ENCODE data around the gene MAPK12. TPM values are rescaled to one million over a fixed set of nuclear protein-coding genes. Genes with fewer than 3 reads are reported as not detected.

The MAPK12 gene
- total RNA-seq, 2 experiments from 2014 or later = 1.2 to 1.3 TPM

DNA sequence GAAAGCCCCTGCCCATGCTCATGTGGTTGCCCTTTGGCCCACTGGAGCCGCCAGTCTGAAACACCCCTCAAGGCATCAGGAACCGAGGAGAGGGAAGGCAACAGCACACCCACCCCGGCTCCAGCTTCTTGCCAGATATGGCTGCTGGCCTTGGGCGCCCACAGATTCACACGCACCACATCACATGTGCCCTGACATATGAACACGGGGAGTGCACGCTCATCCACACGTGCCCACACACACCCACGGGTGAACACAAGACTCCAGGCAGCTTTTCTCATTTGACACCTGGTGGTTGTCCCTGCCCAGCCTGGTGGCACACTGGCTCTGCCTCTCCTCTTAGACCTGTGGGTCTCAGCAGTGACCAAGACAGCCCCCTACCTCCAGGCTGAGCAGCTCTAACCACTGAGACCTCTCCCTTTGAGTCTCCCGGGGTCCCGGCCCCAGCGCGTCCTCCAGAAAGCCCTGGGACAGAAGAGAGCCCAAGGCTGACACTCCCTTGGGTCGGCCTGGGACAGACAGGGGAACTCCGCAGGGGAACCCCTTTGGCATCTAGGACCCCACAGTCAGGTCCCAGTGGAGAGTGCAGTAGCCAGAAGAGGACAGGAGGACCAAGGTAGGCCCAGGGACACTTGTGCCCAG, 2.7 kb upstream of the MAPK12 start:
- no peak for TF ChIP-seq CTCF (IDR thresholded peaks at IDR 0.05)
- H3K4me1 Mint-ChIP-seq (ENCODE audit: low read depth) = peaks cover 15% of the 10 kb centered on the region
- intact Hi-C loops (cut with DNase I, micrococcal nuclease) = no loop called here
- H3K27ac ChIP-seq (ENCODE audit: low read depth in 1 of 2, low read length in 2 of 2) = no peak overlapping the region
- no peak overlapping the region for H3K27ac Mint-ChIP-seq
- H3K9me3 ChIP-seq (ENCODE audit: control insufficient read depth in 1 of 2, insufficient read depth in 1 of 2, low read length in 2 of 2) = peaks cover 0 to 29% of the 10 kb centered on the region in 2 experiments
- peaks cover 23 to 29% of the 10 kb centered on the region in 2 experiments for H3K27me3 ChIP-seq (ENCODE audit: control insufficient read depth in 1 of 2, insufficient read depth in 2 of 2, low read length in 2 of 2)
- no peaks in the 10 kb centered on the region for H3K36me3 ChIP-seq (ENCODE audit: insufficient read depth, low read length)
- ChIA-PET POLR2A (no interaction called here), CTCF (no interaction called here)
- peaks cover 37% of the 10 kb centered on the region for H3K4me1 ChIP-seq (ENCODE audit: insufficient read depth, low read length)
- no peak for DNase-seq
- no peak overlapping the region for H3K4me3 ChIP-seq (ENCODE audit: low read length)
- H3K9me3 Mint-ChIP-seq = no peaks in the 10 kb centered on the region
- H3K36me3 Mint-ChIP-seq (ENCODE audit: low read depth) = no peaks in the 10 kb centered on the region
- no peak for ATAC-seq (ENCODE audit: poor library complexity)
- peaks cover 18% of the 10 kb centered on the region for H3K27me3 Mint-ChIP-seq
- H3K4me3 Mint-ChIP-seq = peak overlapping the region; percentile 20

GRCh38 chr22:50262973-50263617, 1.6 kb upstream of the MAPK12 start:
- CTCF ChIA-PET = interaction anchor here (1.5 kb wide), 1 partner anchor 79 kb away, joined by 3 read pairs; no protein-coding TSS in a partner anchor
- intact Hi-C loops (cut with DNase I, micrococcal nuclease) = no loop called here
- H3K27me3 Mint-ChIP-seq = peaks cover 24% of the 10 kb centered on the region
- ATAC-seq (ENCODE audit: poor library complexity) (no peak), DNase-seq (no peak)
- peaks cover 0 to 29% of the 10 kb centered on the region in 2 experiments for H3K9me3 ChIP-seq (ENCODE audit: control insufficient read depth in 1 of 2, insufficient read depth in 1 of 2, low read length in 2 of 2)
- H3K36me3 ChIP-seq (ENCODE audit: insufficient read depth, low read length) = no peaks in the 10 kb centered on the region
- H3K4me1 ChIP-seq (ENCODE audit: insufficient read depth, low read length) = peaks cover 26% of the 10 kb centered on the region
- H3K27ac Mint-ChIP-seq = no peak overlapping the region
- H3K27me3 ChIP-seq (ENCODE audit: control insufficient read depth in 1 of 2, insufficient read depth in 2 of 2, low read length in 2 of 2) = peaks cover 23 to 29% of the 10 kb centered on the region in 2 experiments
- H3K4me3 ChIP-seq (ENCODE audit: low read length) = no peak overlapping the region
- no peak overlapping the region for H3K4me3 Mint-ChIP-seq
- no peaks in the 10 kb centered on the region for H3K9me3 Mint-ChIP-seq
- POLR2A ChIA-PET = no interaction called here
- H3K36me3 Mint-ChIP-seq (ENCODE audit: low read depth) = no peaks in the 10 kb centered on the region
- H3K4me1 Mint-ChIP-seq (ENCODE audit: low read depth) = peaks cover 8% of the 10 kb centered on the region
- no peak for TF ChIP-seq CTCF (IDR thresholded peaks at IDR 0.05)
- no peak overlapping the region for H3K27ac ChIP-seq (ENCODE audit: low read depth in 1 of 2, low read length in 2 of 2)

- intact Hi-C loops (cut with DNase I, micrococcal nuclease) = no loop called here
- ATAC-seq (ENCODE audit: poor library complexity) = no peak
- Histone ChIP-seq H3K36me3 (ENCODE audit: insufficient read depth, low read length) (no peaks in the 10 kb centered on the region), H3K9me3 (ENCODE audit: control insufficient read depth in 1 of 2, insufficient read depth in 1 of 2, low read length in 2 of 2) (peaks cover 0 to 29% of the 10 kb centered on the region in 2 experiments), H3K27ac (ENCODE audit: low read depth in 1 of 2, low read length in 2 of 2) (no peak overlapping the region), H3K4me1 (ENCODE audit: insufficient read depth, low read length) (peaks cover 22% of the 10 kb centered on the region), H3K4me3 (ENCODE audit: low read length) (no peak overlapping the region), H3K27me3 (ENCODE audit: control insufficient read depth in 1 of 2, insufficient read depth in 2 of 2, low read length in 2 of 2) (peaks cover 23 to 29% of the 10 kb centered on the region in 2 experiments)
- no peaks in the 10 kb centered on the region for H3K36me3 Mint-ChIP-seq (ENCODE audit: low read depth)
- peak overlapping the region; percentile 60 for H3K4me3 Mint-ChIP-seq
- peaks cover 7% of the 10 kb centered on the region for H3K4me1 Mint-ChIP-seq (ENCODE audit: low read depth)
- ChIA-PET POLR2A (no interaction called here), CTCF (interaction anchor here (1.5 kb wide), 1 partner anchor 80 kb away, joined by 3 read pairs; no protein-coding TSS in a partner anchor)
- TF ChIP-seq CTCF (IDR thresholded peaks at IDR 0.05) = no peak
- H3K9me3 Mint-ChIP-seq = no peaks in the 10 kb centered on the region
- H3K27me3 Mint-ChIP-seq = peaks cover 24% of the 10 kb centered on the region
- no peak for DNase-seq
- no peak overlapping the region for H3K27ac Mint-ChIP-seq
These were observed 1.0 kb upstream of the MAPK12 start for GRCh38 chr22:50262460-50262911.
